Right lobe of liver (tissue), 4 donors: ENCODE measurements around the gene CRYGN.

Experiments
- CTCF ChIP-seq, 4 donors: fragments of 200-600 bp in 3 of 4; fragments of 450-650 bp in 1 of 4; IDR thresholded peaks; one replicate each; pipeline versions ENCODE4 v1.5.1 to v1.8.0; 2016 to 2022; ENCODE audit warnings: antibody characterized with exemption in 4 of 4, mild to moderate bottlenecking in 2 of 4
- POLR2A ChIP-seq: fragments of 450-650 bp; IDR thresholded peaks from one replicate; pipeline ENCODE4 v1.6.1; 2017; ENCODE audit warnings: antibody characterized with exemption, mild to moderate bottlenecking
- donor health status: DM: no; HTN: no; CAD: no.
- donor health status: DM: no; HTN: no; CAD: no.
- donor health status: DM: no; HTN: yes; CAD: no.

- TF ChIP-seq CTCF (IDR thresholded peaks at IDR 0.05) (peak in 1 of 4 donors; percentile 5), POLR2A (no peak)
Observed at GRCh38 chr7:151461942-151462230, 21.9 kb upstream of the CRYGN start.
